Placental pericyte (primary cell): ENCODE results near the gene SBK3. TPM values are rescaled to one million over a fixed set of nuclear protein-coding genes. Genes with fewer than 3 reads are reported as not detected.

Experiments
- total RNA-seq: library from RNA; depleted of rRNA; stranded (reverse); fragments of >200 nt; gene quantifications from 2 replicates; pipeline ENCODE4 v1.2.3, GENCODE V29; 2012

The SBK3 gene
- not detected in 2 replicates for total RNA-seq

GRCh38 chr19:55545443-55545842, at the start of gene SBK3:
SBK3 (minus strand) TSS chr19:55545543; CDS start chr19:55545543, 0 bp downstream.

GRCh38 chr19:55580628-55581144, 35.3 kb upstream of the SBK3 start, which contains the start of gene ZNF579:
ZNF579 (minus strand) TSS chr19:55580848; CDS start chr19:55579639, 1,209 bp downstream.

GRCh38 chr19:55536951-55537740, 8.2 kb downstream of the SBK3 start, which contains the start of gene SBK2:
SBK2 (minus strand) TSS chr19:55537133; CDS start chr19:55536294, 839 bp downstream.

Other genes with a start within 250 kb of the SBK3 start
- not detected in 2 replicates for gene TMEM150B, start 220.2 kb downstream of the SBK3 start, total RNA-seq
- 7.9 and 9.6 TPM in 2 replicates for gene KMT5C, start 205.7 kb downstream of the SBK3 start, total RNA-seq
- gene COX6B2, start 190.8 kb downstream of the SBK3 start, total RNA-seq: 0.14 and 0.22 TPM in 2 replicates
- gene GARIN5B, start 182.3 kb downstream of the SBK3 start, total RNA-seq: not detected in 2 replicates
- gene IL11, start 175.1 kb downstream of the SBK3 start, total RNA-seq: 15.1 and 82.0 TPM in 2 replicates
- gene TMEM190, start 168.7 kb downstream of the SBK3 start, total RNA-seq: not detected in 2 replicates
- gene TMEM238, start 161.3 kb downstream of the SBK3 start, total RNA-seq: 1.4 TPM in 1 of 2 replicates, not detected in the other
- gene RPL28, start 159.6 kb downstream of the SBK3 start, total RNA-seq: 301 and 1,049 TPM in 2 replicates
- gene UBE2S, start 137.8 kb downstream of the SBK3 start, total RNA-seq: 40.5 and 198 TPM in 2 replicates
- not detected in 2 replicates for gene SHISA7, start 102.2 kb downstream of the SBK3 start, total RNA-seq
- gene ISOC2, start 83.9 kb downstream of the SBK3 start, total RNA-seq: 50.8 and 116 TPM in 2 replicates
- gene C19orf85, start 80.8 kb downstream of the SBK3 start, total RNA-seq: not detected in 2 replicates
- gene ZNF628, start 68.9 kb downstream of the SBK3 start, total RNA-seq: 3.3 and 3.9 TPM in 2 replicates
- gene NAT14, start 60.4 kb downstream of the SBK3 start, total RNA-seq: 17.5 and 19.3 TPM in 2 replicates
- gene SSC5D, start 57.1 kb downstream of the SBK3 start, total RNA-seq: 3.1 and 24.2 TPM in 2 replicates
- not detected in 2 replicates for gene SBK2, start 8.4 kb downstream of the SBK3 start, total RNA-seq
- gene ZNF579, start 35.3 kb upstream of the SBK3 start, total RNA-seq: 6.7 and 9.0 TPM in 2 replicates
- gene FIZ1, start 54.0 kb upstream of the SBK3 start, total RNA-seq: 4.2 and 5.6 TPM in 2 replicates
- 9.6 and 13.3 TPM in 2 replicates for gene ZNF524, start 54.7 kb upstream of the SBK3 start, total RNA-seq
- 2.4 and 2.6 TPM in 2 replicates for gene ZNF865, start 60.1 kb upstream of the SBK3 start, total RNA-seq
- 4.9 and 7.0 TPM in 2 replicates for gene ZNF784, start 79.0 kb upstream of the SBK3 start, total RNA-seq
- gene ZNF580, start 95.5 kb upstream of the SBK3 start, total RNA-seq: 8.2 and 9.0 TPM in 2 replicates
- 13.5 and 22.1 TPM in 2 replicates for gene ZNF581, start 98.1 kb upstream of the SBK3 start, total RNA-seq
- gene CCDC106, start 102.7 kb upstream of the SBK3 start, total RNA-seq: 7.7 and 16.6 TPM in 2 replicates
- 146 and 147 TPM in 2 replicates for gene U2AF2, start 109.5 kb upstream of the SBK3 start, total RNA-seq
- 87.8 and 104 TPM in 2 replicates for gene EPN1, start 129.7 kb upstream of the SBK3 start, total RNA-seq
- not detected in 2 replicates for gene NLRP9, start 192.9 kb upstream of the SBK3 start, total RNA-seq
- not detected in 2 replicates for gene RFPL4A, start 213.6 kb upstream of the SBK3 start, total RNA-seq
- not detected in 2 replicates for gene RFPL4AL1, start 223.6 kb upstream of the SBK3 start, total RNA-seq